ENCODE measurements around the gene SBF2.
A peak's percentile ranks its signal among the peaks of the same experiment; 100 is the strongest.

The SBF2 gene

DNA sequence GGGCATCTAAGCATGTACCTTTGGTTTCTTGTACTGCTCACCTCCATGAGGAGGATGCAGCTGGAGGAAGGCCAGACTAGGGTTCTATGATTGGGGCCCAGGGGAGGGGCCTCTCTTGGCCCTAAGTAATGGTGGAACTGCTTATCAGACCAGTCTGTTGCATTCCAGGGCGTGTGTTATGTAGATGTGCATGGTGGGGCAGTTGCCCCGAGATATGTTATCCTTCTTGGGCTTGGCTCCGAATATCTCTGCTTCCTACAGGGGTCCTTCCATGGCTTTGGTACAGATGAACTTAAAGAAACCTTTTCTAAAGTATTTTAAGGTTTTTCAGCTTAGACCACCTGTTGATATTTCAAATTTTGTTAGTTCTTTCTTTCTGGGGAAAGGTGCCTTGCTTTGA is 504.1 kb downstream of the SBF2 start:
- DNase-seq = no peak

DNA sequence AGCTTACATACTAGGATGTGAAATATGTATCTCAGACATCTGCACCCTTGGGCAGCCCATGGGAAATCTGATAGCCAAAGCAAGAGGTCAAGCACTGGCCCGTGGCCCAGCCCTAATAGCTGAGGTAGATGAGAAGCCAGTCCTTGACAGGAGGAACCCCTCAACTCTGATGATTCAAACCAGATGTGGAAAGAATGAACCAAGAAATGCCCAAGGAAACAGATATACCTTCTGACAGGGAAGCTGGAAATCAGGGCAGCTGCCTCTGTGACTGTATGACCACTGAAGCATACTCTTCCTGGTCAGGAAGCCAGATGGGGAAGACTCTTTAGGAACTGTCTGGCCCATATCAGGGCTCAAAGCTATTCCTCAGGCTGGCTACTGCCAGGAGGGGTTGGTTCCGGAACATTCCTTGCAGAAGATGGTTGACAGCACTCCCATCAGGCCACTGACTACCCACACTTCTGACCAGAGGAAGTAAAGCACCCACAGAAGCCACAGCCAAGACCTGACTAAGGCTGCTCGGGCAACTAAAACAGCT is 506.0 kb downstream of the SBF2 start:
- DNase-seq = no peak

DNA sequence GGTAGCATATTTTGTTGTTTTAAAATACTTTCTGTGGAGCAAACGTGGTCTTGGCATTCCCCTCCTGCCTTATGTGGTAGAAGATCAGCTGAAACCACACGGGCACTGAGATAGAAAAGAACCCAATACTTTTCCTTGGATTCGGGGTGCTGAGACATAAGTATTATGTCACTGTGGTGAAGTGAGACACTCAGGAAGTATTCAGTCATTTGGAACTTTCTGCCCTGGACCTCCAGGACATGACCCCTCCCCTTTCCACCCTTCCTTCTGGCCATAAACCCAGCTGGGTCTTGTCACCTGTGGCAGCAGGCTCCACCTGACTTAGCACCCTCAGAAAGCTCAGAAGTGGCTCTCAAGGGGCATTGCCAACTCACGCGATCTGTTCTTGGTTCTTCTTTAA is 506.8 kb downstream of the SBF2 start:
- no peak for DNase-seq

DNA sequence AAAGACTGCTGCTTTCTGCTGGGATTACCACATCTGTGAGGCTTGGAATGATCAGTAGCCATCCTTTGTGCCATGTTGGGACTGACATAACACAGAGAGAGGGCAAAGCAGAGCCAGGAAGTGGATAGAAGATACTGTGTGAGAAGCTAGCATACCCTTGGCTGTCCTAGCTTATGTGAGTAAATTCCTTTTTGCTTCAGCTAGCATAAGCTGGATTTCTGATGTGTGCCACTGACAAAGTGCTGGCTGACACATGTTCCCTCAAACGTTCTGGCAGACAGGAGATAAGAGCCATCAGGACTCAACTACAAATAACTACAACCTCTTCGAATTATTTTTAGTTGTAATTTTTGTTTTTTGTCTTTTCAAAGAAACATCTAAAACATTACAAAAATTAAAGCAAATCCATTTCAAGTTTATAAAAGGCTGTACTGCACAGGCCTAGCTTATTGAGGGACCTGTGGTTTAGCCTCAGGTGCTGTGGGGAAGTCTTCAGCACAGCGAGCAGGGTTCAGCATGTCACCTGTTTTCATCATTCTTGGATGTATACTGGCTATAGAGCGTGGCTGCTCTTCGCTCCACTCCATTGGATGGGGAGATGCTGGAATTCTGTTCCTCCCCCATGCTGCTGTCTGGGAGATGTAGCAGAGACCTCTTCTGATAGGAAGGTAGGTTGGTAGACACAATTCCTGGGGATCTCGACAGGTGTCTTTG is 509.3 kb downstream of the SBF2 start:
- DNase-seq = no peak

DNA sequence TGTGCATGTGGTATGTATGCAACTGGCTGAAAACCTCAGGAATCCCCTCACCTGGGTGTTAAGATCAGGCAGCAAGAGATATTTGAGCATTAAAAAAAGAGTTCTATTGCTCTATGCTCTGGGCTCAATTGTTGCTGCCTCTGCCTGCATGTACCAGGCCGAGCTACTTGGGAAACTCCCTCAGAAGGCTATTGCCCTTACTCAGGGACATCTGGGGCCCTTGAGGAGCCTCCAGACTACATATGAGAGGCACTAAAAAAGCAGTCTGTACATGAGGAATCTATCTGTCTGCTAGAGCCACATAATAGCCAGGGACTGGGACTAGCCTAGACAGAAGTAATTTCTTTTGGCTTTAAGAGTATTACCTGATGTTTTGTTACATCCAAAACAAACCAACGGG is 510.0 kb downstream of the SBF2 start:
- no peak for DNase-seq

DNA sequence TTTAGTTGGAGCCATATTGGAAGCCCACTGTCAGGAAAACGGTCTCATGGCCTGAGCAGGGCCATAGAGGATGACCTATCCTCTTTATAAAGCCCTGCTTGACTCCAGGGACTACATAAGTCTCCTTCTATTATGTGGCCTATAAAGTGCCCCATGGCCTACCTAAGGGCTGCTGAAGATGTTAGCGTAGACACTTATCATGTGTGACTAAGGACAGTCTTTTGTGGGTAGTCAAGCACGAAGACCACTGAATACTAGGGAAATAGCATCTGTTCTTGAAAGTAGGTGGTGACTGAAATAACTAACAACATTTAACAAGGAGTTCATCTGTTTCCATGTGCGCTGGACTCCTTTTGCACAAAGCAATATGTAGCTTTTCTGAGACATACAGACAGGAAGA is 513.1 kb downstream of the SBF2 start:
- no peak for DNase-seq

DNA sequence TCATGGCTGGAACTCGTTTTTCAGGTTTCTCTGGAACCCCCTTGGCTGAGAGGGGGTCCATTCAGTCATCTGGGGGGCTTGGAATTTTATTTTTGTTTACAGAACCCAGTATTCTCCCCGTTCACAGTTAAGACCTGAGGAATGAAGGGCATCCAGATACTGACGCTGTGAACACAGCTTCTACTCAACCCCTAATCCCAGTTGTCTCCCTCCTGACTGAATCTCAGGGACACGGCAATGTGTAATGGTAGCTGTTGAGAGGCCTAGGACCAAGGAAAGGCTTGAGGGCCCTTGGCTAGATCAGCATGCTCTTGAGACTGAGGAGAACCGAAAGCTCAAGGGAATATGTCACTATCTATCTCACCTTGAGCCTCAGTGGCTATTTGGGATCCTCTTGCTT is 516.5 kb downstream of the SBF2 start:
- DNase-seq = no peak

DNA sequence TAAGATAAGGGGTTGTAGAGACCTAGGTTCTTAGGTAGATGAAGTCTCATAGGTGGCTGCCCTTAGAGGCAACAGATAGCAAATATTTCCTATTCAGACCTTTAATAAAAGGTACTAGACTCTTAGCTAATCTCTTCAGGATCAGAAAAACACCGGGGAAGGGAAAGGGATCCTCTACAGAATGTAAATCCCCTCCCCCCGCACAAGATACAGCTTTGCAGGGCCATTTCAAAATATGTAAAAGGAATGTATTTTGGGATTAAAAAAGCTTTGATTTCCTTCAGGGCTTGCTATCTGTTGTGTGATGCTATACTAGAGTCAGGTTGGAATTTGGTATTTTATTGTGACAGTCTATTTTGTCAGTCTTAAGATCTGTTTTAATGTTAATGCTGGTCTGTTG is 517.0 kb downstream of the SBF2 start:
- no peak for DNase-seq

DNA sequence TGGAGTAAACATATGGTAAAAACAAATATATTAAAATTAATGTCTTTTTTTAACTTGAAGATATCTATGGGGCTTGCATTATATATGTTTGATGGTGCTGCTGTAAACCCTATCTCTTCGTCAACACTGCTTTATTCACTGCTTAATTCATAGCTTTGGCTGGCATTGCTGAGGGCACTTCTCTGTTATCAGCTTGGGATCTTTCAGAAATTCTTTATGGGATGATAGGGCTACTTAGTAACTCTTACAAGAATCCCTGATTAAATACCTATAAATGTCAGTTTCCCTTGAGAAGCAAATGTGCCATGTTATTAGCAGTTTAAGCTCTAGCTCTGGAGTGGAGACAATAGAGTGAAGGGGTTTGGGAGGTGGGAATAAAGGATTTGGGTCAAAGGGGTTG is 517.8 kb downstream of the SBF2 start:
- no peak for DNase-seq

DNA sequence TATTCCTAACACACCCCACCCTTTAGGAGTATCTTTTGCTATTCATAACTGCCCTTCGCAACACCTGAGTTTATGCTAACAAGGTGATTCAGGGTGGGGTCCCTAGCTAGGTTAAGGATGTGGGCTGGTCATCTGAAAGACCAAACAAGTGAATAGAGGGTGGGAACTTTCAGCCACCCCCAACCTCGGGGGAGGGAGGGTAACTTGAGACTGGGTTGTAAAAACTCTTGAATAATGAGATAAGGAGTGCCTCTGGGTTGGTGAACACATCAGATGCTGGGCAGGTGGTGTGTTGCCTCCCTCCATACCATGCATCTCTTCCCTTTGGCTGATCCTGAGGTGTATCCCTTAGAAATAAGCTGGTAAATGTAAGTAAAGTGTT is 518.6 kb downstream of the SBF2 start:
- no peak for DNase-seq

DNA sequence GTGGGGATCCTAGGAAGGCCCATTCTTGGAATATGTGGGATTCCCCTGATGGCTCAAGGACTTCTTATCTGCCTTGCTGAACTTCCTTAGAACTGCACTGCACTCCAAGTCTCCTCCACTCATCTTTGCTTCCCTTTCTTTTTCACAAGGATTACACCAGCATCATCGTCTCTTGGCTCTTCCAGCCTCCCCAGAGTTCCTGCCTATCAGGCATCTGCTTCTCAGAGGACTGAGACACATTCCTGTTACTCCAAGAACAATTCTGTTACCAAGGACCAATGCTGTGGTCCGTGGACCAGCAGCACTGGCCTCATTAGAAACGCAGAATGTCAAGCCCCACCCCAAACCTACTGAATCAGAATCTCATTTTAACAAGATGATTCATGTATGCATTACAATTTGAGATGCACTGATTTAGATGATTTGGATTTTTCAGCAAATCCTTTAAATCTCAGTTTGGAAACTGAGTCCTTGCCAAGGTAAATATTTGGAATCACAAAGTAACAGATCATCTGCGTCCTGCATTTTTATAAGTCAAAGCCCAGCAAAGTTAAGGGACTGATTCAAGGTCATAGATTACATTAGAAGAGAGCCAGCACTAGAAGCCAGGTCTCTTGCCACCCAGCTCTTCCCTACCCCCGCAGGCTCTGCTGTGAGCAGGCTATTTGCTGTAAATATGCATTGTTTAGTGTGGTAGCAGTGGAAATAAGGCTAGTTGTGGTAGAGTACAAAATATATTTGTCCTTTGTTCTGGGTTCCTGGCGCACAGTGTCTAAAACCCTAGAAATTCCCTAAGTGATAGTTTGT is 519.2 kb downstream of the SBF2 start:
- DNase-seq = no peak

DNA sequence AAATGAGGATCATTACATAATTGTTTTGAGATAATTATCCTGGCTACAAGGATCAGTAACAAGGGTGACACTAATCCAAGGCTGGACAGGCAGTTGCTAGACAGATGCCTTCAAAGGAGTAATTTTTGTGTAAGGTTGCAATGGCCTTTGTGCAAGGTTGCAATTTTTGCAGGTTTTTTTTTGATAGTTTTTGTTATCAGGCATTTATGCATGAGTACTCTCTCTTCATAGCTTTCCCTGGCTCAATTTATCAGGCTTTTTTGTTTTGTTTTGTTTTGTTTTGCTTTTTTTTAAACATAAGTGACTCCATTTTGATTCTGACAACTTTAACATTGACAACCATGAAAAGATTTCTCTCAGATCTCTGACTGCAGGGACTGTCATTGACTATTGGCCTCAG is 519.9 kb downstream of the SBF2 start:
- DNase-seq = no peak

DNA sequence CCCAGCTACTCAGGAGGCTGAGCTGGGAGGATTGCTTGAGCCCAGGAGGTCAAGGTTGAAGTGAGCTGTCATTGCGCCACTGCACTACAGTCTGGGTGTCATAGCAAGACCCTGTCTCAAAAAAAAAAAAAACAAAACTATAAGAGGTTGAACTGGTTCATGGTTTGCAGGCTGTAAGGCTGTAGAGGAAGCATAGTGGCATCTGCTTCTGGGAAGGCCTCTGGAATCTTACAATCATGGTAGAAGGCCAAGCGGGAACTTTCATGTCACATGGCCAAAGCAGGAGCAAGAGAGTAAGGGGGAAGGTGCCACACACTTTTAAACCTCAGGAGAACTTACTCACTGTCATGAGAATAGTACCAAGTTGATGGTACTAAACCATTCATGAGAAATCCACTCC is 520.5 kb downstream of the SBF2 start:
- no peak for DNase-seq

DNA sequence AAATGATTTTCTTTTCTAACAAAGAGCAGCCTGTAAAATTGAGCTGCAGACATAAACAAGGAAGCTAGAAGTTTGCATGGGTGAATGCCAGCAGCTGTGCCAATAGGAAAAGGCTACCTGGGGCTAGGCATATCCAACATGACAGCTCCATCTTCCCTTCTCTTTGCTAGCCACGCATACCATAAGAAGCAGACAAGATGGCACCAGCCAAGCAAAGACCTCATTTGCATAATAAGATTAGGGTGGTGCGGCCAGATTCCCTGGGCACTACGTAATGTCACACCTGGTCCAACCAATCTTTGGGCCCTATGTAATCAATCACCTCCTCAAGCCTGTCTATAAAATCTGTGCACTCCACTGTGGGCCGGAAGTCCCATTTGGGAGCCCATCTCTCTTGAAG is 521.8 kb downstream of the SBF2 start:
- DNase-seq = no peak

DNA sequence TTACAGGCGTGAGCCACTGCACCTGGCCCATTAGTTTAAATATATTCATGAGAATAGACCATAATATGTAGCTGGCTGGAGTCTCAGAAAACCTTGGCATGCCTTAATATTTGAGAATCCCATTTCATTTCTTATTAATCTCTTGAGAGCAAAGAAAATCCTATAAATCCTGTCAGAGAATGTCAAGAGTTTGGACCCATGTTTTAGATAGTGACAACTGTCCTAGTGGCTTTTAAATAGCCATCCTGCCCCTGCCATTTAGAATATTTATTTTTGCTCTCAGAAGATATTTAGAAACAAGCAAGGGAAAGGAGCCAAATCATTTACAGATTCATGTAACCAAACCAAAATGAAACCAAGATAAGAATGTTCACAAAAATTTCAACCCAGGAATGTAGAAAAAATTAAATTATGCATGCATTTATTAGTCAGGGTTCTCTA is 522.9 kb downstream of the SBF2 start:
- no peak for DNase-seq

DNA sequence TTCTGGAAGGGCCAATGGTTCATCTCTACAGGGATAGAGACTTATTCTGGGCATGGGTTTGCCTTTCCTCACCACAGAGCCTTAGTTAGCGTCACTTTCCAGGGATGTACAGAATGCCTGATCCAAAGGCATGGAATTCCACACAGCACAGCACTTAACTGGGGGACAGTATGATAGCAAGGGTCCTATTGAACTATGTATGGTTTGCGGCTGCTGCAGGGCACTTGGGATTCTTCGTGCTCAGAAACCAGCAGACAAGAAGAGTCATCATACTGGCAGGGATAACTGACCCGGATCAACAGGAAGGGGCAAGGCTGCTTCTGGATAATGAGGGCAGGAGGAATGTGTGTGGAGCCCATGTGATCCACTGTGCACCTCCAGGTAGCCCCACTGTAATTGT is 524.4 kb downstream of the SBF2 start:
- DNase-seq = no peak

DNA sequence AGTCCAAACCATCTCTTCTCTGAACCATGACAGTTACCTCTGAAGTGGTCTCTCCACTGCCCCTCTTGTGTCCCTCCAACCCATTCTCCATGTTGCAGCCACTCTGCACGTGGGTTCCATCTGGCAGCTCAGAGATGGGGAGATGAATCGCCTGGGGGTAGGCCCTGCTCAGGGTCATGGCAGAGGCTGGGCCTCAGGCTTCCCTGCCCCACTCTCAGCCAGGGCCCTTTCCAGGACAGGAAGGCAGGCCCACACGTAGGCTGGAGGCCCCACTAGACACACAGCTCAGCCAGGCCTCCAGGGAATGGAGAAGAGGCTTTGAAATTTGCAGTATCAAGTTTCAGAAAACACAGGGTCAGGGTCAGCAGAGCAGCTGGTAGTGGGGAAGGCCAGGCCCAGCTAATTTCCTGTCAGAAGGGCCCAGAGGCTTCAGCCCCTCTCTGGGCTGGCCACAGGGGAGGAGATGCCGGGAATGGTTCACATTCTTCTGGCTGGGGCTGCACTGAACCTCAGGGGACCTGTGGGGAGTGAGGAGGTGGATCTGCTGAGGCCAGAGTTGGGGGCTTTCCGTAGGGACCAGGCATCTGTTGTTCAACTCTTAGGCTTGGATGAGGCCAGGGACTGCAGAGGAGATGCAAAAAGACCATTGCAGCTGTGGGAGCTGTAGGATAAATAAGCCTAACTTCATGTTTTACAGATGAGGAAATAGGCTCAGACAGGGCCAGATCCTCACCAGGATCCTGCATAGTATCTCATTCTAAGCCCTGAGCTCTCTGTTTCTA is 528.5 kb downstream of the SBF2 start:
- DNase-seq = no peak

DNA sequence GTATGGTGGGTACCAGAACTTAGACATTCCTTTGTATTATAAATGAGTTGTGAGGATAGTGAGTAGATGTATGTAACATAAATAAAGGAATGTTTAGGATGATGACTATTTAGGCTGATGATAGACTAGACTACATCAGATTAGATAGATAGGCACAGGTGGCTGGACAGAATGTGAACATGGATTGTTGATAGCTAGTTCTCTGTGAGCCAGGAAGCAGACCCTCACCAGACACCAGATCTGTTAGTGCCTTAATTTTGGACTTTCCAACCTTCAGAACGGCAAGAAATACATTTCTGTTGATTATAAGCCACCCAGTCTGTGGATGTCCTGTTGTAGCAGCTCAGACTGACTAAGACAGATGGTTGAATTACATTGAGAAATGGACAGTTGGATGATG is 530.7 kb downstream of the SBF2 start:
- no peak for DNase-seq

DNA sequence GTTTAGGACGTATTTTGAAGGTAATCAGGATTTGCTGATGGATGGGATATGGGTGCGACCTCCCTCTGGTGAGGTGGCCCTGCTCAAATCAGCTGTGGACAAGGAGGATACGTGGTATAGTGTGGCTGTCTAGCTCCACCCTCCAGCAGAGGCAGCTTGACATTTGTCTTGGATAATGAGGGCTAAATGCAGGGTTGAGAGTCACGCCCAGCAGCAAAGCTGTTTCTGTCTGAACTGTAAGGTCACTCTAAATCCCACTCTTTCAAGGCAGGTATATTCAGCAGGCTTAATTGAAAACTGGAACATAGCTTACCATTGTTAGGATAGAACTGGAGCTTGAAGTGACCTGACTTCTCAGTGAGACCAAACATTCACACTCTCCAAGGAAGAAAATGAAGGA is 531.5 kb downstream of the SBF2 start:
- DNase-seq = no peak

DNA sequence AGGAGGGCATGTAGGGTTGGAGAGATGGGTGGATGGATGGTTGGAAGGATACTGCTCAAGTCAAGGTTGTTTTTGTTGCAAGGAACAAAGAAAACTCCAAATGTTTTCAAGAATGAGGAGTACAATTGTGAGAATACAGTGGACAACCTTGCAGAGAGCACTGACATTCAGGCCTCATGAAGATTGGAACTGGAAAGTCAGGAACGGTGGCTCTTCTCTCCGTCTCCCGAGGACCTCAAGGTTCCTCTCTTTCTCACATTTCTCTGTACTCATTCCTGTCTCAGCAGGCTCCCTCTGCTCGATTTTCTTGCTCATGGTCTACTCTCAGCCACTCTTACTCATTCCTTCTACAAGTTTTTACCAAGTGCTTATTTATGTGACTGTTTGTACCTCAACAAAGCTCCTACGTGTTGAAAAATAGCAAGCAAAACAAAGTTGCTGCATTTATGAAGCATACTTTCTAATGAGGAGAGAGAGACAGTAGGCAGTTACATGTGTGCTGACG is 532.5 kb downstream of the SBF2 start:
- no peak for DNase-seq

DNA sequence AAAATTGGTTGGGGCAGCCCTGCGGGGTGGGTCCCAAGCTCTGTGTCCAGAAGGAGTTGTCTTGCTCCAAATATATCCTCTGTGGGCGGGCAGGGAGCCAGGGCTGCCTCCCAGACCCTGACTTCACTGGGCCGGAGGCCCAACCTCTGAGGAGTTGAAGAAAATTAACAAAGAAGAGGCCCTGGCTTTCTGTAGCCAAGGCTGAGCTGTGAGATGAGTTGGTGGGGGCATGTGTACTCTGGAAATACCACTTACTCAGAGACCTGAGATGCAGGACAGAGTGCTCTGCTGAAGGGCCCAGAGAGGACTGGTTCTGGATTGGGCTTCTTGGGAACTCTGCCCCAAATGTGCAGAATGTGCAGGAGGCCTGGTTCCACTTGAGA is 533.8 kb downstream of the SBF2 start:
- DNase-seq = no peak

DNA sequence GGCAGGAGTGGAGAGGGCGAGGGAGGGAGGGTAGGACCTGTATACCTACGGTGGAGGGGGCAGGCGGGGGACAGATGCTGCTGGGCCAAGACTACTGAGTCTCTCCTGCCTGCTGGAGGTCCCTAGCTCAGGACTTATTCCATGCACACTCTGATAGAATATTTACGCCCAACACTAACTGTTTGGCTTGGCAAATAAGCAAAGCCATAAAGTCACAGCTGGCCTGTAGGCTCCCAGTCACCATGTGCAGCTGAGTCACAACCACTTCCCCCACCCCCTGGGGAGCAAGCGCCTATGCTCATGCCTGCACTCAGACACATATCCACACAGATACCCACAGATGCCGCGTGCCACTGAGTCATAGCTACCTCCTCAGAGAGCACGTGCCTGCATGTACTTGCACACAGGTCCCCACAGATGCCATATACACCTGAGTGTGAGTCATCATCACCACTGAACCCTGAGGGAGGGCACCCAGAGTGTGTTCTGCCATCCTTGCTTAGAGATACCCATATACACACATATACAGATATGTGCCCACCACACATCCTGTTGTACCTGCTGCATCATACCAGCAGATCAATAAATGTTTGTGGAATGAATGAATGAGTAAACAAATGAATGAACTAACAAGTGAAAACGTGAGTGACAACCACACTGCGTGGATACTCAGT is 534.4 kb downstream of the SBF2 start:
- DNase-seq = peak; percentile 97
